ENCODE measurements around the gene GALNT14.

GALNT14 gene

DNA sequence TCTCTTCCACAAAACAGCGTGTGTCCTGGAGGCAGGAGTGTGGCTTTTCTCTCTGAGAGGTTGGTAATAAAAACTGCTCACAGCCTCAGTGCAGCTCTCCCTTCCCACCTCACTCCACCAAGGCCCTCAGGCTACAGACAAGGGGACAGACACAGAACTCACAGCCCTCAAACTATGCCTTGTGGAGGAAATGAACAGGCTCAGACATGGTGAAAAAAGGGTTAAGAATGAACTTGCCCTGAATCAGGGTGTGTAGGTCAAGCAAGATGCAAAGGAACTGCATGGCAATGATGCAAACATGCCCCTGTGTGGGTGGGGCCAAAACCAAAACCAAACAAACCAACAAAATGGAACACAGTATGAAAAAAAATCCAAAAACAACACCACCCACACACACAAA lies 125.8 kb downstream of the GALNT14 start:
- no CpG with 5 or more reads among the region's 1 CpG for WGBS
- no peak overlapping the region for H2BK120ac ChIP-seq (ENCODE audit: low read depth, low read length)
- H3K36me3 ChIP-seq (ENCODE audit: control insufficient read depth in 1 of 2, insufficient read depth in 2 of 2, low read depth in 1 of 2, low read length in 2 of 2) = no peaks in the 10 kb centered on the region
- H3K4me2 ChIP-seq (ENCODE audit: low read length, poor library complexity, severe bottlenecking) = no peak overlapping the region
- H3K27me3 ChIP-seq (ENCODE audit: control insufficient read depth in 1 of 2, insufficient read depth in 1 of 2, low read length in 2 of 2) = peaks cover 0 to 38% of the 10 kb centered on the region in 2 experiments
- no peak overlapping the region for H2BK15ac ChIP-seq (ENCODE audit: low read depth, poor library complexity, severe bottlenecking)
- no peak overlapping the region for H2AK5ac ChIP-seq (ENCODE audit: low read length, severe bottlenecking)
- H3K4me1 ChIP-seq (ENCODE audit: control insufficient read depth, insufficient read depth, low read depth, low read length) = peaks cover 9% of the 10 kb centered on the region
- DNase-seq = no peak
- H3K9ac ChIP-seq (ENCODE audit: low read length) = no peak overlapping the region
- no peak overlapping the region for H3K23ac ChIP-seq (ENCODE audit: low read length in 2 of 2)
- no peak overlapping the region for H2AFZ ChIP-seq (ENCODE audit: low read depth, low read length)
- H2BK5ac ChIP-seq (ENCODE audit: low read depth, low read length, poor library complexity, severe bottlenecking) = no peak overlapping the region
- H3K27ac ChIP-seq (ENCODE audit: low read length, poor library complexity, severe bottlenecking) = no peak overlapping the region
- H2BK12ac ChIP-seq (ENCODE audit: low read length in 2 of 2) = no peak overlapping the region
- peaks cover 51% of the 10 kb centered on the region for H3K79me1 ChIP-seq (replicated peaks; ENCODE audit: low read length, poor library complexity, severe bottlenecking)
- H3K18ac ChIP-seq (ENCODE audit: low read depth in 1 of 2, low read length in 2 of 2) = no peak overlapping the region
- no peak overlapping the region for H3K14ac ChIP-seq (ENCODE audit: low read length in 2 of 2)
- H3K4ac ChIP-seq (ENCODE audit: low read depth in 1 of 2, low read length in 2 of 2) = no peak overlapping the region
- H3K4me3 ChIP-seq (ENCODE audit: insufficient read depth in 1 of 2, low read depth in 1 of 2, low read length in 2 of 2) = no peak overlapping the region
- H4K8ac ChIP-seq (ENCODE audit: low read length) = no peak overlapping the region
- no peak overlapping the region for H4K91ac ChIP-seq (ENCODE audit: low read length)
- no peaks in the 10 kb centered on the region for H3K9me3 ChIP-seq (ENCODE audit: control insufficient read depth, low read length)

DNA sequence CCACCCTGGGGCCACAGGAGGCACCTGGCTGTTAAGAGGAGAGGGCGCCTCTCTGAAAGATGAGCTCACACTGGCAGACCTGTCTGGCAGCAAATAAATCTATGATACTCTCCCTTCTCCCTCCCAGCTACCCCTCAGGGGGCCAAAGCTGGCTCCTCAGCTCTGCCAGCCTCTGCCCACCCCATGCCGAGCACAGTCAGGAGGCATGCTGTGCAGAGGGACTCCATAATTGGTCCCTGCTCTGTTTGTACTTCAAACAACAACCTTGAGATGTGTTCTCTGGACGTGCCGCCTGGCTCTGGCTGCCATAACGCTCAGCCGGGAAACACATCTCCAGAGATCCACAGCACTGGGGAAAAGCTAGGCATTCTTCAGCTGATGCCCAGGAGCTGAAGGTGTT lies 126.7 kb downstream of the GALNT14 start:
- H3K9ac ChIP-seq (ENCODE audit: low read length) = no peak overlapping the region

DNA sequence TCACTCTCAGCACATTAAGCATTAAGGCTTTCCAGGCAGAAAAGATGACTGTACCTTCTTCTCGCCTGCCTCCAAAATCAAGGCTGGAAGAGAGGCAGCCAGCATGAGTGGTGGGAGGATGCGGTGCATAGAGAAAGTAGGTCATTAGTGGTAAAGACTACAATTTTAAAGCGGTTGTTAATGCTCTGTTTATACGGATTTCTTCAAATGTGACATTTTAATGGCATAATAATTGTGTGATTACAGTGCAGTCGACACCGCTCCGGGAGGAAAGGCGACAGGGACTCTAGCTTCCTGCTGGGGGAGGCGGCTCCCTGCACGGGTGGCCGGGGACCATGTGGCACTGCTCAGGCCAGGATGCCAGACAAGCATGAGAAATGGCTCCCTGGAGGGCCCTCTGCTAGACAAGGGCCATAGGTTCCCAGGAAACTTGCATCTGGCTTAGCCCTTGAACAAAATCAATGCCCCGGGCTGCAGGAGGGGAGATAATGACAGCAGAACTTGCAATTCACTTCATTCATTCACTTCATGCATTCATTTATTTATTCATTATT lies 129.6 kb downstream of the GALNT14 start:
- peaks cover 0 to 2% of the 10 kb centered on the region in 2 experiments for H3K36me3 ChIP-seq (ENCODE audit: control insufficient read depth in 1 of 2, insufficient read depth in 2 of 2, low read depth in 1 of 2, low read length in 2 of 2)
- no peaks in the 10 kb centered on the region for H3K9me3 ChIP-seq (ENCODE audit: control insufficient read depth, low read length)
- H3K27ac ChIP-seq (ENCODE audit: low read length, poor library complexity, severe bottlenecking) = no peak overlapping the region
- peaks cover 0 to 45% of the 10 kb centered on the region in 2 experiments for H3K27me3 ChIP-seq (ENCODE audit: control insufficient read depth in 1 of 2, insufficient read depth in 1 of 2, low read length in 2 of 2)
- H2BK12ac ChIP-seq (ENCODE audit: low read length in 2 of 2) = no peak overlapping the region
- H3K4me2 ChIP-seq (ENCODE audit: low read length, poor library complexity, severe bottlenecking) = no peak overlapping the region
- H2BK15ac ChIP-seq (ENCODE audit: low read depth, poor library complexity, severe bottlenecking) = no peak overlapping the region
- no peak overlapping the region for H3K23ac ChIP-seq (ENCODE audit: low read length in 2 of 2)
- H3K4me1 ChIP-seq (ENCODE audit: control insufficient read depth, insufficient read depth, low read depth, low read length) = peaks cover 11% of the 10 kb centered on the region
- no peak overlapping the region for H3K14ac ChIP-seq (ENCODE audit: low read length in 2 of 2)
- H2AFZ ChIP-seq (ENCODE audit: low read depth, low read length) = no peak overlapping the region
- H3K9ac ChIP-seq (ENCODE audit: low read length) = no peak overlapping the region
- H3K4ac ChIP-seq (ENCODE audit: low read depth in 1 of 2, low read length in 2 of 2) = no peak overlapping the region
- no peak overlapping the region for H4K91ac ChIP-seq (ENCODE audit: low read length)
- peaks cover 66% of the 10 kb centered on the region for H3K79me1 ChIP-seq (replicated peaks; ENCODE audit: low read length, poor library complexity, severe bottlenecking)
- H4K8ac ChIP-seq (ENCODE audit: low read length) = no peak overlapping the region
- no peak overlapping the region for H2BK120ac ChIP-seq (ENCODE audit: low read depth, low read length)
- 10% methylated on average over 11 of the region's 12 CpGs for WGBS
- H3K18ac ChIP-seq (ENCODE audit: low read depth in 1 of 2, low read length in 2 of 2) = no peak overlapping the region
- no peak for DNase-seq
- H2BK5ac ChIP-seq (ENCODE audit: low read depth, low read length, poor library complexity, severe bottlenecking) = no peak overlapping the region
- no peak overlapping the region for H3K4me3 ChIP-seq (ENCODE audit: insufficient read depth in 1 of 2, low read depth in 1 of 2, low read length in 2 of 2)
- no peak overlapping the region for H2AK5ac ChIP-seq (ENCODE audit: low read length, severe bottlenecking)

More for the DNA sequence above, 126.7 kb downstream of the GALNT14 start:
- peaks cover 9% of the 10 kb centered on the region for H3K4me1 ChIP-seq (ENCODE audit: control insufficient read depth, insufficient read depth, low read depth, low read length)
- 75% methylated on average over 6 of the region's 6 CpGs for WGBS
- no peak overlapping the region for H2AK5ac ChIP-seq (ENCODE audit: low read length, severe bottlenecking)
- no peak overlapping the region for H4K91ac ChIP-seq (ENCODE audit: low read length)
- H3K23ac ChIP-seq (ENCODE audit: low read length in 2 of 2) = no peak overlapping the region
- no peak overlapping the region for H3K18ac ChIP-seq (ENCODE audit: low read depth in 1 of 2, low read length in 2 of 2)
- no peak overlapping the region for H2BK120ac ChIP-seq (ENCODE audit: low read depth, low read length)
- DNase-seq = no peak
- H3K4me3 ChIP-seq (ENCODE audit: insufficient read depth in 1 of 2, low read depth in 1 of 2, low read length in 2 of 2) = no peak overlapping the region
- no peak overlapping the region for H3K4ac ChIP-seq (ENCODE audit: low read depth in 1 of 2, low read length in 2 of 2)
- no peak overlapping the region for H2BK12ac ChIP-seq (ENCODE audit: low read length in 2 of 2)
- peaks cover 0 to 2% of the 10 kb centered on the region in 2 experiments for H3K36me3 ChIP-seq (ENCODE audit: control insufficient read depth in 1 of 2, insufficient read depth in 2 of 2, low read depth in 1 of 2, low read length in 2 of 2)
- H3K27ac ChIP-seq (ENCODE audit: low read length, poor library complexity, severe bottlenecking) = no peak overlapping the region
- no peak overlapping the region for H3K14ac ChIP-seq (ENCODE audit: low read length in 2 of 2)
- H2BK5ac ChIP-seq (ENCODE audit: low read depth, low read length, poor library complexity, severe bottlenecking) = no peak overlapping the region
- no peak overlapping the region for H2BK15ac ChIP-seq (ENCODE audit: low read depth, poor library complexity, severe bottlenecking)
- peaks cover 0 to 43% of the 10 kb centered on the region in 2 experiments for H3K27me3 ChIP-seq (ENCODE audit: control insufficient read depth in 1 of 2, insufficient read depth in 1 of 2, low read length in 2 of 2)
- no peak overlapping the region for H3K4me2 ChIP-seq (ENCODE audit: low read length, poor library complexity, severe bottlenecking)
- H4K8ac ChIP-seq (ENCODE audit: low read length) = no peak overlapping the region
- no peak overlapping the region for H2AFZ ChIP-seq (ENCODE audit: low read depth, low read length)
- H3K9me3 ChIP-seq (ENCODE audit: control insufficient read depth, low read length) = no peaks in the 10 kb centered on the region
- peaks cover 57% of the 10 kb centered on the region for H3K79me1 ChIP-seq (replicated peaks; ENCODE audit: low read length, poor library complexity, severe bottlenecking)

DNA sequence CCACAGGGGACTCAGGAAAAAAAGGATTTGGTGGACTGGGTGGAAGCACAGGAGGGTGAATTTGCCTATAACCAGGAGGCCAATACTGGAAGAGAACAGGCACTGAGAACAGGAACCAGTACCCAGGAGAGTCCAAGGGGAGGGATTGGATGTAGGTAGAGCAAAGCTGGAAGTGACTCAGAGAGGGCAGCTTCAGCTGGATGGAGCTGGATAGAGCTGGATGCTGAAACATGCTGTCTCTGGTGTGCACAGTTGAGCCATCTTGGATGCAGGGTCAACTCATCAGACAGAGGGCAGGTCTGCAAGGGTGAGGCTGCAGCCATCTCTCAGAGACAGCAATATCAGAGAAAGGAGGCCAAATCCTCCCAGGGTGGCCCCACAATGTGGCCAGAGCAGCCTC lies 134.0 kb downstream of the GALNT14 start:
- Histone ChIP-seq H3K23ac (ENCODE audit: low read length in 2 of 2) (no peak overlapping the region), H3K18ac (ENCODE audit: low read depth in 1 of 2, low read length in 2 of 2) (no peak overlapping the region), H2BK15ac (ENCODE audit: low read depth, poor library complexity, severe bottlenecking) (no peak overlapping the region), H2AK5ac (ENCODE audit: low read length, severe bottlenecking) (no peak overlapping the region), H3K36me3 (ENCODE audit: control insufficient read depth in 1 of 2, insufficient read depth in 2 of 2, low read depth in 1 of 2, low read length in 2 of 2) (peaks cover 0 to 6% of the 10 kb centered on the region in 2 experiments), H2AFZ (ENCODE audit: low read depth, low read length) (no peak overlapping the region), H4K8ac (ENCODE audit: low read length) (no peak overlapping the region), H3K4me1 (ENCODE audit: control insufficient read depth, insufficient read depth, low read depth, low read length) (peaks cover 4% of the 10 kb centered on the region), H2BK5ac (ENCODE audit: low read depth, low read length, poor library complexity, severe bottlenecking) (no peak overlapping the region), H3K9ac (ENCODE audit: low read length) (peak overlapping the region; percentile 8), H4K91ac (ENCODE audit: low read length) (no peak overlapping the region), H3K4ac (ENCODE audit: low read depth in 1 of 2, low read length in 2 of 2) (no peak overlapping the region), H3K4me3 (ENCODE audit: insufficient read depth in 1 of 2, low read depth in 1 of 2, low read length in 2 of 2) (no peak overlapping the region), H3K14ac (ENCODE audit: low read length in 2 of 2) (no peak overlapping the region), H3K4me2 (ENCODE audit: low read length, poor library complexity, severe bottlenecking) (no peak overlapping the region), H3K9me3 (ENCODE audit: control insufficient read depth, low read length) (no peaks in the 10 kb centered on the region), H3K79me1 (replicated peaks; ENCODE audit: low read length, poor library complexity, severe bottlenecking) (peaks cover 57% of the 10 kb centered on the region), H3K27ac (ENCODE audit: low read length, poor library complexity, severe bottlenecking) (no peak overlapping the region), H2BK120ac (ENCODE audit: low read depth, low read length) (no peak overlapping the region), H2BK12ac (ENCODE audit: low read length in 2 of 2) (no peak overlapping the region), H3K27me3 (ENCODE audit: control insufficient read depth in 1 of 2, insufficient read depth in 1 of 2, low read length in 2 of 2) (peaks cover 0 to 25% of the 10 kb centered on the region in 2 experiments)
- no peak for DNase-seq

All from mesenchymal stem cell (in vitro differentiated cells and primary cell).